ENCODE data around the gene PPP1R26. TPM values are rescaled to one million over a fixed set of nuclear protein-coding genes. Genes with fewer than 3 reads are reported as not detected.

Gene PPP1R26
- total RNA-seq, 4 donors from 2014 or later, result 10.5 to 14.7 (median 11.8) TPM

DNA sequence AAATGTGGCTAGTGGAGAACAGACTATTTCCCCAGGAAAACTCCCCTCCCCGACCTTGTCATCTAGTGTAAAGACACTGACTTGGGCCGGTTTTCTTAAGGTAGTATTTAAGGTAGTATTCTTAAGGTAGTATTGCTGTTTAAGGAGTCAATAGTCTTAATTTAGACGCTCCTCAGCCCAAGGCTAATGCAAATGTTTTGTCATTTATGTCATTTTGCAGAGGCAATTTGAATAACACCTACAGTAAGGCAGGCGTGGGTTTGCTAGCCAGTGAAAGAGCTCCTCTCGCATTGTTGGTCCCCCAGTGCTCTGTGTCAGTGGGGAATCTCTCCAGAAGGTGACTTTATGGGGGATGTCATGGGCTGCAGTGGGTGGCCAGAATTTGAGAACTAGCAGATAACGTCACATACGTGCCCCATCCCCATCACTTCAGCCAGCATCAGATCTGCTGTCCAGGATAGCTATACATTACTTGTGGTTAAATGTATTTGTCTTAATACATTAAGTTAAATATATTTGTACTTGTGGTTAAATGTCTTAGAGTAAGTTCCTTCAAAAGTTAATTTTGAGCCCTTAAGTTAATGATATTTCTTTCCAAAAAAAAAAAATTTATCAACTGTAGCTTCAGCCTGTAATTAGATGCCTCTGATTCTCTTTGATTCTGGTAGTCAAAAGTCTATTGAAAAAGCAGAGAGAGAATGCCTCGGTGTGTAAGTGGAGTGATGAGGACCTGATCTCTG lies 2.6 kb downstream of the PPP1R26 start:
- H3K27me3 ChIP-seq, result no peaks in the 10 kb centered on the region
- 72 to 75% methylated on average over 8 of the region's 8 CpGs for WGBS, 2 donors

DNA sequence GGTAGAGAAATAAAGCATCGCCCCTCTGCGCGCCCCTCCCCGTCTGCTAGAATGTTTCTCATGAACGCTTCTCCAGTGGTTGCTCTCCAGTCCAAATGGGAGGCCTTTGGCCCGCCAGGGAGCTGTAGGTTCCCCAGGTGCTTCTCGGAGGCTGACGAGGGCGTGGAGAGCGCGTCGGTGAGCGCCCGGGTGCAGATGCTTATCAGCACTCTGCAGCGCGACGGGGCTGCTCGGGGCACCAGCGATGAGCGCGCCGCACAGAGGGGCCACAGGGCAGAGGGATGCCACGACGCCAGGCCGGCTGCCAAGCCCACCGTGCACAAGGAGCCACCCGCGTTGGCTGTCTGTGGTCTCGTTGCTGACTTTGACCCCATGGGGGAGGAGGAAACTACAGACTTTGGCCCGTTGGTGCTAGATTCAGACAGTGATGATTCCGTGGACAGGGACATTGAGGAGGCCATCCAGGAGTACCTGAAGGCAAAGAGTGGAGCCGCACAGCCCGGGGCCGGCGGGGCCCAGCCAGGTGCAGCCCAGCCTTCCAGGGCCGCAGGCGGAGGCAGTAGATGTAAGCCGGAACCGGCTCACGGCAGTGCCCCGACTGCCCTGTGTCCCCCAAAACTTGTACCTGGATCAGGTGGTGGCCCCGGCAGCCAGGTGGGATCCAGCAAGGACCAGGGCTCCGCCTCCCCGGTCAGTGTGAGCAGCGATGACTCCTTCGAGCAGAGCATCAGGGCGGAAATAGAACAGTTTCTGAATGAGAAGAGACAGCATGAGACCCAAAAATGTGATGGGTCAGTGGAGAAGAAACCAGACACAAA lies 5.1 kb downstream of the PPP1R26 start:
- Histone ChIP-seq H3K4me3 (no peak overlapping the region), H3K4me1 (peaks cover 0 to 15% (median 3%) of the 10 kb centered on the region in 4 donors), H3K9me3 (no peaks in the 10 kb centered on the region), H3K27ac (no peak overlapping the region), H3K36me3 (peaks cover 0 to 65% (median 0%) of the 10 kb centered on the region in 3 donors), H3K27me3 (no peaks in the 10 kb centered on the region)
- DNase-seq (ENCODE audit: low spot score in 2 of 2), result no peak
- TF ChIP-seq POLR2A (IDR thresholded peaks at IDR 0.05) (no peak), EP300 (IDR thresholded peaks at IDR 0.05) (no peak)
- TF ChIP-seq, protein P1, sequence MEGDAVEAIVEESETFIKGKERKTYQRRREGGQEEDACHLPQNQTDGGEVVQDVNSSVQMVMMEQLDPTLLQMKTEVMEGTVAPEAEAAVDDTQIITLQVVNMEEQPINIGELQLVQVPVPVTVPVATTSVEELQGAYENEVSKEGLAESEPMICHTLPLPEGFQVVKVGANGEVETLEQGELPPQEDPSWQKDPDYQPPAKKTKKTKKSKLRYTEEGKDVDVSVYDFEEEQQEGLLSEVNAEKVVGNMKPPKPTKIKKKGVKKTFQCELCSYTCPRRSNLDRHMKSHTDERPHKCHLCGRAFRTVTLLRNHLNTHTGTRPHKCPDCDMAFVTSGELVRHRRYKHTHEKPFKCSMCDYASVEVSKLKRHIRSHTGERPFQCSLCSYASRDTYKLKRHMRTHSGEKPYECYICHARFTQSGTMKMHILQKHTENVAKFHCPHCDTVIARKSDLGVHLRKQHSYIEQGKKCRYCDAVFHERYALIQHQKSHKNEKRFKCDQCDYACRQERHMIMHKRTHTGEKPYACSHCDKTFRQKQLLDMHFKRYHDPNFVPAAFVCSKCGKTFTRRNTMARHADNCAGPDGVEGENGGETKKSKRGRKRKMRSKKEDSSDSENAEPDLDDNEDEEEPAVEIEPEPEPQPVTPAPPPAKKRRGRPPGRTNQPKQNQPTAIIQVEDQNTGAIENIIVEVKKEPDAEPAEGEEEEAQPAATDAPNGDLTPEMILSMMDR (IDR thresholded peaks at IDR 0.05), result no peak
- whole genome bisulfite sequencing, 2 donors, result 94% methylated on average over 33 to 41 of the region's 47 CpGs

More for the DNA sequence above, 2.6 kb downstream of the PPP1R26 start:
- peaks cover 0 to 42% (median 0%) of the 10 kb centered on the region in 3 donors for H3K36me3 ChIP-seq
- no peak overlapping the region for H3K4me3 ChIP-seq
- H3K9me3 ChIP-seq, result no peaks in the 10 kb centered on the region
- no peak for DNase-seq (ENCODE audit: low spot score in 2 of 2)
- TF ChIP-seq, protein P1 (IDR thresholded peaks at IDR 0.05), result no peak
- TF ChIP-seq EP300 (IDR thresholded peaks at IDR 0.05) (no peak), POLR2A (IDR thresholded peaks at IDR 0.05) (no peak)
- peaks cover 0 to 30% (median 7%) of the 10 kb centered on the region in 4 donors for H3K4me1 ChIP-seq
- H3K27ac ChIP-seq, result no peak overlapping the region

DNA sequence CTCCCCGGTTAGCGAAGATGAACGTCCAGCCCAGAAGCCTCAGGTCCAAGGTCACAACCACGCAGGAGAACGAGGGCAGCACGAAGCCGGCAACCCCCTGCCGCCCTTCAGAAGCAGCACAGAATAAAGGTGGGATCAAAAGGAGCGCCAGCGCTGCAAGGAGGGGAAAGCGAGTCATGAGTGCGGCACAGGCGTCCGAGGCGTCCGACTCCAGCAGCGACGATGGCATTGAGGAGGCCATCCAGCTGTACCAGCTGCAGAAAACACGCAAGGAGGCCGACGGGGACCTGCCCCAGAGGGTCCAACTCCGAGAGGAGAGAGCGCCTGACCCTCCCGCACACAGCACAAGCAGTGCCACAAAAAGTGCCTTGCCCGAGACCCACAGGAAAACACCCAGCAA lies 5.8 kb downstream of the PPP1R26 start:
- no peaks in the 10 kb centered on the region for H3K27me3 ChIP-seq
- peaks cover 0 to 15% (median 3%) of the 10 kb centered on the region in 4 donors for H3K4me1 ChIP-seq
- H3K27ac ChIP-seq, result no peak overlapping the region
- 93 to 94% methylated on average over 25 of the region's 25 CpGs for WGBS, 2 donors
- H3K4me3 ChIP-seq, result no peak overlapping the region
- TF ChIP-seq POLR2A (IDR thresholded peaks at IDR 0.05), result no peak
- TF ChIP-seq, protein P1 (IDR thresholded peaks at IDR 0.05), result no peak
- DNase-seq (ENCODE audit: low spot score in 2 of 2), result no peak
- H3K36me3 ChIP-seq, result peaks cover 0 to 72% (median 0%) of the 10 kb centered on the region in 3 donors
- no peaks in the 10 kb centered on the region for H3K9me3 ChIP-seq

DNA sequence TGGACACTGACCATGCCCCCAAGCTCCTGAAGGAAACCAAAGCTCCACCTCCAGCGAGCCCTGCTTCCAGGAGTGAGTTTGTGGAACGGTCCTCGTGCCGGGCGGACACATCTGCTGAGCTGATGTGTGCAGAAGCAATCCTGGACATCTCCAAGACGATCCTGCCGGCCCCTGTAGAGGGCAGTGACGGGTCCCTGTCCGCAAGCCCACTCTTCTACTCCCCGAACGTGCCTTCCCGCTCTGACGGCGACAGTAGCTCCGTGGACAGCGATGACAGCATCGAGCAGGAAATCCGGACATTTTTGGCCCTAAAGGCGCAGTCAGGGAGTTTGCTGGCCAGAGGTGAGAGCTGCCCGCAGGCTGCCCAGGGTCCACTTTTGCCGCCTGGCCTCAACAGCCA lies 6.2 kb downstream of the PPP1R26 start:
- H3K36me3 ChIP-seq, result peaks cover 0 to 75% (median 0%) of the 10 kb centered on the region in 3 donors
- WGBS, 2 donors, result 91 to 95% methylated on average over 21 of the region's 21 CpGs

More for the DNA sequence above, 6.2 kb downstream of the PPP1R26 start:
- Histone ChIP-seq H3K27me3 (no peaks in the 10 kb centered on the region), H3K9me3 (no peaks in the 10 kb centered on the region), H3K4me3 (no peak overlapping the region), H3K4me1 (peaks cover 0 to 10% (median 1%) of the 10 kb centered on the region in 4 donors), H3K27ac (no peak overlapping the region)
- no peak for DNase-seq (ENCODE audit: low spot score in 2 of 2)
- no peak for TF ChIP-seq POLR2A (IDR thresholded peaks at IDR 0.05)
- TF ChIP-seq EP300 (IDR thresholded peaks at IDR 0.05), result no peak
- TF ChIP-seq, protein P1 (IDR thresholded peaks at IDR 0.05), result no peak

All from tibial nerve (tissue), 4 donors.